Endometrial microvascular endothelial cells (primary cell): ENCODE results near the gene DENND2A. TPM values are rescaled to one million over a fixed set of nuclear protein-coding genes. Genes with fewer than 3 reads are reported as not detected.
"Not testable (repeated sequence)": the region's sequence is repeated elsewhere in the genome, so short reads cannot be mapped to it uniquely, and the experiment has no call there.

Source experiments
- in situ Hi-C: cut with HindIII; loops from 2 replicates; pipeline ENCODE4 v1.10.0; 2017; ENCODE audit warnings: low sequenced_read_pairs, low pct_unique_long_range_greater_than_20kb; ENCODE audit errors: inconsistent ontology term
- total RNA-seq: library from RNA; depleted of rRNA; stranded (reverse); fragments of >200 nt; gene quantifications from one replicate; pipeline ENCODE4 v1.2.3, GENCODE V29; 2015; ENCODE audit errors: inconsistent ontology term

DENND2A gene, protein sequence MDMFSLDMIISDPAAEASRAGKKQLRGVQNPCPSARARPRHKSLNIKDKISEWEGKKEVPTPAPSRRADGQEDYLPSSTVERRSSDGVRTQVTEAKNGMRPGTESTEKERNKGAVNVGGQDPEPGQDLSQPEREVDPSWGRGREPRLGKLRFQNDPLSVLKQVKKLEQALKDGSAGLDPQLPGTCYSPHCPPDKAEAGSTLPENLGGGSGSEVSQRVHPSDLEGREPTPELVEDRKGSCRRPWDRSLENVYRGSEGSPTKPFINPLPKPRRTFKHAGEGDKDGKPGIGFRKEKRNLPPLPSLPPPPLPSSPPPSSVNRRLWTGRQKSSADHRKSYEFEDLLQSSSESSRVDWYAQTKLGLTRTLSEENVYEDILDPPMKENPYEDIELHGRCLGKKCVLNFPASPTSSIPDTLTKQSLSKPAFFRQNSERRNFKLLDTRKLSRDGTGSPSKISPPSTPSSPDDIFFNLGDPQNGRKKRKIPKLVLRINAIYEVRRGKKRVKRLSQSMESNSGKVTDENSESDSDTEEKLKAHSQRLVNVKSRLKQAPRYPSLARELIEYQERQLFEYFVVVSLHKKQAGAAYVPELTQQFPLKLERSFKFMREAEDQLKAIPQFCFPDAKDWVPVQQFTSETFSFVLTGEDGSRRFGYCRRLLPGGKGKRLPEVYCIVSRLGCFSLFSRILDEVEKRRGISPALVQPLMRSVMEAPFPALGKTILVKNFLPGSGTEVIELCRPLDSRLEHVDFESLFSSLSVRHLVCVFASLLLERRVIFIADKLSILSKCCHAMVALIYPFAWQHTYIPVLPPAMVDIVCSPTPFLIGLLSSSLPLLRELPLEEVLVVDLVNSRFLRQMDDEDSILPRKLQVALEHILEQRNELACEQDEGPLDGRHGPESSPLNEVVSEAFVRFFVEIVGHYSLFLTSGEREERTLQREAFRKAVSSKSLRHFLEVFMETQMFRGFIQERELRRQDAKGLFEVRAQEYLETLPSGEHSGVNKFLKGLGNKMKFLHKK
- not detected for total RNA-seq

DNA sequence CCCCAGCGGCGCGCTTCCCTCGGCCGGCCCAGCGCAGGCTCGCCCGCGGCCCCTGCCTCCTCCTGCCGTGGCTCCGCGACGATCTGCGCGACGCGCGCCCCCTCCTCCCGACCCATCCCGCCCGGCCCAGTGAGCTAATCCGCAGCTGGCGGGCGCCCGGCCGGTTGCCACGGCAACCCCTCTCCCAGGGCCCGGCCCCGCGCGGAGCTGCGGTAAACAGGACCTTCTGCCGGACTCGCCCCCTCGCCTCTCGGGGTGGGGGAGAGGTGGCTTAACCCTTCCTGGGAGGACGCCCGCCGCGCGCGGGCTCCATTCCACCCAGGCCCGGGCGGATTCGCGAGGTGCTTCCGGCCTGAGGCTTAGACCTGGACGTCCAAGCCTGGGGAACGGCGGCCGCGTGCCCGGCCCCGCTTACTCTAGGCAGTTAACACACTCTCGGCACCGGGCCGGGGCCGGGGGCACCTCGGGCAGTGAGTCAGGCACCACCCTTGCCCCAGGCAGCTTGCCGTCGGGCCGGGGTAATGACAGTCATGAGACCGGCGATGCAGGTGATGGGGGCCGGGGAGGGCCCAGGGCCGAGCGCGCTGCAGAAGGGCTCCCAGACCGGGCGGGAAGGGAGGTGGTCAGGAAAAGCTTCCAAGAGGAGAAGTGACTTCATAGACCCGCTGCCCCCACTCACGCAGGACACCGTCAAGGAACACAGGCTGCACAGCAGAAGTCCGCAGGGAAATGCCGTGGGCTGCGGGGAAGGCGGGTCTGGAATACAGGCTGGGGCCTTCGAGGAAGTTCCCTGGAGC lies at the start of gene DENND2A:
TSS of gene DENND2A (minus strand) at position 87 of the 797 bp plus-strand sequence. CDS start 38,416 bp downstream, outside the sequence.
- in situ Hi-C loops: no loop called here

DNA sequence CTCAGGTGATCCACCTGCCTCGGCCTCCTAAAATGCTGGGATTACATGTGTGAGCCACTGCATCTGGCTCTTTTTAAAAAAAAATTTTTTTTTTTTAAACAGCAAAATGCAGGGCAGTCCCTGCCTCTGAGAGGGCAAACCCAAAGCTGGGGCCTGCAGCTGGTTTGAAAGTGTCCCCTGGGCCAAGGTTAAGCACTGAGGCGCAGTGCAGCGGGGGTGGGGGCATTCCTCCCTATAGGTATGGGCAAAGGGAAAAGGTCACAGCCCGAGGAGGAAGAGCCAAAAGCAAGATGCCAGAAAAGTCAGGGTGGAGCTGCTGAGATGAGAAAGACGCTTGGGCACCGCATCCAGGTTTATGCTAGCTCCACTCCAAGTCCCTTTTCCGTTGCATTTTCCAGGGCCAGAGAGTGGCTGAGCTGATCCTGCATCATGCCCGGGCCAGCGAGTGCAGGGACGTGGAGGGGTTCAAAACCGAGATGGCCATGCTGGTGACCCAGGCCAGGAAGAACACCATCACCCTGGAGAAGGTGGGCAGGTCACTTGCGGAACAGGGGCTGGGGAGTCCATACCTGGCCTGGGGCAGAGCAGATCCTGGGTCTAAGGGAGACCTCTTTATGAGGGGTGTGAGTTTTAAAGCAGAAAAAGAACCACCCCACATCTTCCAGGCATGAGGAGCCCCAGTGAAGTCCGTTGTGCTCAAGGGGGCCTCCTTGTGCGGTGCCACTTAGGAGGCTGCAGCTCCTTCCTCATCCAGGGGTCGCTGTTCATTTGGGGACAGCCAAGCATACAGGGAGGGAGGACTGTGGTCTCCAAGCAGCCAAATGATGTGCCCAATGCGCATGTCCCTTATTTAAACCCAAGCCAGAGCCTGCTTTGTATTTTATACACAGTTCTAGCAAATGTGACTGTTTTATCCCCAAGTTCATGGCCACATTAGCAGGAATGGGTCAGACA lies 48.9 kb upstream of the DENND2A start:
- in situ Hi-C loops: no loop called here

DNA sequence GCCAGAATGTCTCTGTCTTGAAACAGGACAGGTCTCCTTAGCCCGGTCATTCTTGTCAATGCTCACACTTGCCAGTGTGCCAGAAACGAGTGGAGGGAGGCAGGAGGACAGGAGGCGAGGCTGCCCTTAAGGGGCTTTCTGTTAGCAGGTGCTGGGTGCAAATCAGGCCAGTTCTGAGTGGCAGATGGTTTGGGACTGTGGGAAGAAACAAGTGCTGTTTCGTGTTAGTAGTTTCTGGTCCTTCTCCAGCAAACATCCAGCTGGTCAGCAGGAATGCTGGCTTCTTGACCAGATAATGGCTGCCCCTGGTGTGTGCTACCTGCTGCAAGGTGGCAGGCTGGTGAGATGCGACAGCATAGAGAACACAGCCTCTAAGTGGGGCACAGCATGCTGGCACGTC lies 47.7 kb upstream of the DENND2A start:
- in situ Hi-C loops: no loop called here

DNA sequence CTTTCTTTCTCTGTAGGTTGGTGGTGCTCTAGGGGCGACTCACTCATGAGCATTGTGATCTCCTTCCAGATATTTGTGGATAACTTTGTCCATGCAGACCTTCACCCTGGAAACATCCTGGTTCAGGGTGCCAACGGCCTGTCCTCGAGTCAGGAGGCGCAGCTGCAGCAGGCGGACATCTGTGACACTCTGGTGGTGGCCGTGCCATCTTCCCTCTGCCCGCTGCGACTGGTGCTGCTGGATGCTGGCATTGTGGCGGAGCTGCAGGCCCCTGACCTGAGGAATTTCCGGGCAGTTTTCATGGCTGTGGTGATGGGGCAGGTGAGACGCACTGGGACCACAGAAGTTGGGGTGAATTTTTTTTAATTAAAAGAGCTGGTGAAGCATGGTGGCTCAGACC lies 46.3 kb upstream of the DENND2A start:
- in situ Hi-C loops: no loop called here

DNA sequence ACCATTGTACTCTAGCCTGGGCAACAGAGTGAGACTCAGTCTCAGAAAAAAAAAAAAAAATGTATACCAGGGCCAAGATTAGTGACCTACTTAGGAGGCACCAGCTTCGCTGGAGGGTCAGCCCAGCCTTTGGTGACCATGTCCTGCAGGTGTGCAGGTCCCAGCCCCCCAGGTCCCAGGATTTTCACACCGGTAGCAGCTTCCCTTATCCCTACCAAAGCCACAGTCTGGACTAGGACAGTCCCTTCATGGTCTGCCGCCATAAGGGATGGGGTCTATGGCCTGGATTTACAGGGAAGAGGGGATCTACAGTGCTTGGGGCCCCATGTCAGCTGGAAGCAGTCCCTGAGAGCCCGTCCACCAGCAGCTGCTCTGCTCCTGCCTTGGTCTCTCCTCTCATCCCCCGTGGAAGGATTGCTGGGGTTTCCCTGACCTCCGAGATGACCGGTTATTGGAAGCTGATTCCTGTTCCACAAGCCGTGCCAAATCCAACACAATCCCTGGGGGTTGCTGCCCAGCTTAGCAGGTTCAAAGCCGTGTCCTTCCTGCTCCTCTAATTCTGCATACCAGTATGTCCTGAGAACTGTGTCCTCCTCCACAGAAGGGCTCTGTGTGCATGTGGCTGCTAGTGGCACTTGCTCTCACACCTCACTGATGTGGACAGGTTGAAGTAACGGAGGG lies 44.9 kb upstream of the DENND2A start:
- in situ Hi-C loops: no loop called here

DNA sequence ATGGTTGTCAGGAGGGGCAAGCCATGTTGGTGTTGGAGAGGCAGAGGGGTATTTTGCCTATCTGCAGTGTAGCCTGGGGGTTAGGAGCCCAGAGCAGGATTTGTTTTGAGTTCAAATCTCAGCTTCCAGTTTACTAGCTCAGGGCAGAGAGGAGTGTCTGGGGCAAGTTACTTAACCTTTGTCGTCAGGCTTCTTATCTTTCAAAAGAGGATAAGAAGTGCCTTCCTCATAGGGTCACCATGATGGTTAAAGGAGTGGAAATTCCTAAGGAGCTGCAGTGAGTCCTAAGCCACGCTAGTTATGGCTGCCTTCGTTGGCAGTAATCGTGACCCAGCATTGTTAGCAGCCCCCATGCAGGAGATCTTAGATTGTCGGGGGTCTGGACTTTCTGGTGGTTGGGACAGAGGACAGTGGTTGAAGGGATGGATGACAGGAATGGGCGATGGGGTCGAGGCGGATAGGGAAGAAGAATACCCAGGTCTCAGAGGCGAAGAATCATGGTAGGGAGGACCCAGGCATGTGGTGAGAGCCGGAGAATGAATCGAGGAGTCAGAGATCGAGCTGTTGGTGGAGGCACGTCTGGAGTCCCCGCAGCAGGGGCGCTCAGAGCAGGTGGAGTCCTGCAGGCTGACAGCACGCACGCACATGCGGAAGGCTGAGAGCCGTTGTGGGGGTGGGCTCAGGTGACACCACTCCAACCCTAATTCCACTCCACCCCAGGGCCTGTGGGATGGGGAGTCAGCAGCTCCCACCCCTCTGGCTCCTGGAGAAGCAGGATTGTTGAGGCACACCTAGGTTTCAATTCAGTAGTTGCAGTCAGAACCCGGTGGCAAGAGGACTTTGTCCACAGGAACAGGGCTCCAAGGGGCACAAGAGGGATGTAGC lies 43.7 kb upstream of the DENND2A start:
- in situ Hi-C loops: no loop called here

DNA sequence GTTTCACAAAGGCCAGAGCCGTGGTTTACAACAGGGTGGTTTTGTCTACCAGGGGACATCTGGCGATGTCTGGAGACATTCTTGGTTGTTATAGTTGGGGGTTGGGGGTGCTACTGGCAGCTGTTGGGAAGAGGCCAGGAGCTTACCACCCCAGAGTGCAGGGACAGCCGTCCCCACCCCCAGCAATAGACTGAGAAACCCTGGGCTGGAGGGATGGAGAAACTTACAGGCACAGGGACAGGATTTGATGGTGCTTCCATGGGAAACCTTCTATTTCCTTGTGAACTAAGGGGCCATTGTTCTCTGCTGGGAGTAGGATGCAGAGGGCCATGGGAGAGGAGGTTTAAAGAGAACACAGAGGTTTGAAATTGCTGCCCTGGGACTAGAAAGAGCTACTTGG lies 43.0 kb upstream of the DENND2A start:
- in situ Hi-C loops: no loop called here

DNA sequence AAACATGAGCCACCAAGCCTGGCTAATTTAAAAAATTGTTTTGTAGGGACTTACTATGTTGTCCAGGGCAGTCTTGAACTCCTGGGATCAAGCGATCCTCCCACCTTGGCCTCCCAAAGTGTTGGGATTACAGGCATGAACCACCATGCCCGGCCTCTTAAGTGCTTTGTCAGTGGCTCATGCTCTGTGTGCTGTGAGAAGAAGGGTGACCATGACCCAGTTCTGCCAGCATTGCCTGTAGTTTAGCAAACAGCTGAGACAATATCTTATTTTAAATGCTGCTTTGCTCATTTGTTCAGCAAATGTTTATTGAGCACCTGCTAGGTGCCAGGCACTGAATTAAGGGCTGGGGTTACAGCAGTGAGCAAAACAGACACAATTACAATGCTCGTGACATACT lies 41.2 kb upstream of the DENND2A start:
- in situ Hi-C loops: no loop called here

DNA sequence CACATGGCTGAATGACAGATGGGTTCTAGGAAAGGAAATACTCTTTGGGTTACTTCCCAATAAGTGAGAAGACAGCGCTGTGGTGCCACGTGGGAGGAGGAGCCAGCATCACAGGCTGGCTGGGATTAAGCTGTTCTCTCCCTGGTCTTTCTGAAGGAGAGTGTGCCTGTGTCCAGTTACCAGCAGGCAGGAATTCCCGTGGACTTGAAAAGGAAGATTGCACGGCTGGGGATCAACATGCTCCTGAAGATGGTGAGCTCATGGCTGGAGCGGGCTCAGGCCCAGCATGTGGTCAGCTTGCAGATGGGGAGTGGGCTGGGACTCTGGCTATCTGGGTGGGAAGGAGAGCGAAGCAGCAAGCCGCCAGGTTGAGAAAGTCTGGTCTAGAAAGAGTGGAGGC lies 40.3 kb upstream of the DENND2A start:
- in situ Hi-C loops: no loop called here

DNA sequence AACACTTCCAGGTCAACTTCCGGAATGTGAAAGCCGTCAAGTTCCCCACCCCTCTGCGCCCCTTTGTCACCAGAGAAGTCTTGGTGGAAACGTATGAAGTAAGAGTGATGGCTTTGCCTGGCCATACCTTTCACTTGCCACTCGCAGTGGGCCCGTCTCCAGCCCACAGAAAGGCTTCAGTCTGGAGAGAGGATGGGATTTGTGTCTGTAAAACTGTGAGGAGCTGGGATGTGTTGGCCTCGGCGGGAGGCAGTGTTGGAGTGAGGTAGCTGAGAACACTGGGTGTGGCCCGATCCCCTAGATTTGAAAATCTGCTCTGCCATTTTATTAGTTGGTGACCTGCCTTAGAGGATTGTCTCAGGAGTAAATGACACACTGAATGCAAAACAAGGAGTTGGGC lies 38.6 kb upstream of the DENND2A start:
- in situ Hi-C loops: no loop called here

DNA sequence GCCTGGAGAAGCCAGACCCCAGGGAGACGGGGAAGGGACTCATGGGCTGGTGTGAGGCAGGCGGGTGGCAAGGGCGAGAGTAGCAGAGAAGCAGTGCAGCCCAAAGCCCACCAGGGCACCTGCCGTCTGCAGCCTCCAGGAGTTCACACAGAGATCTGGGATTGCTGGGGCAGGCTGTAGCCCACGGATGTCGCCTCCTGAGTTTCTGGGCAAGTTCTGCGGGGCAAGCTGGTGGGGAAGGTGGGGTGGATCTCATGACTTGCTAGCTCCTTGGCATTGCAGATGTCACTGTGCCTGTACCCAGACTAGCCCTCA lies 38.2 kb upstream of the DENND2A start:
- in situ Hi-C loops: no loop called here

DNA sequence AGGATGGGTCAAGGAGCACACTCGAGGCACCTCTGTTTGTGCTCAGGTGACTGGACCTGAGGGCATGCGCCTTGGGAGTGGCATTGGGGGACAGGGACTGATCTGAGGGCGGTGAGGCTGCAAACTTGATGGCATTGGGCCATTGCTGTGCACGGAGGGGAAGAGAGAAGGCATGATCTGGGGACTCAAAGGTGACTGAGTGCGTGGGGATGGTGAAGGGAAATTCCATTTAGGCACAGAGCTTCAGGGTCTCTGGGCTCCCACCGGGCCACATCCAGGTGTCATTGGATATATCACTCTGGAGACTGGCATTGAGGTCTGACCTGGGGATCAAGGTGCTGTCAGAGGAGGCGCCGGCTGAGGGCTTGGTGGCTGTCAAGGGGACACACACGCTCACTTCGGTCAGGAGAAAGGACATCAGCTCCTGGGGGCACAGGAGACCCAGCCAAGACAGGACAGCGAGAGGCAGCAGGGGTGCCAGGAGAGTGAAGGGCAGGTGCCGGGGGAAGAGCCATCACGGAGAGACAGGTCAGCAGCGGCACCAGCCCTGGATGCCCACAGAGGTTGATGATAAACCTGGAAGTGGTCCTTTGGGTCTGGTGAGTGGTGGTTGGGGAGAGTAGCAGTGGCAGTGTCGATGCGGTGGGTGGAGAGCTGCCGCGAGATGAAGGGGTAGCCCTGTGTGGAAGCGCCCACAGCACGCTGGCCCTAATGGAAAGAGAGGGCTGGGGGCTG lies 37.6 kb upstream of the DENND2A start:
- in situ Hi-C loops: no loop called here

DNA sequence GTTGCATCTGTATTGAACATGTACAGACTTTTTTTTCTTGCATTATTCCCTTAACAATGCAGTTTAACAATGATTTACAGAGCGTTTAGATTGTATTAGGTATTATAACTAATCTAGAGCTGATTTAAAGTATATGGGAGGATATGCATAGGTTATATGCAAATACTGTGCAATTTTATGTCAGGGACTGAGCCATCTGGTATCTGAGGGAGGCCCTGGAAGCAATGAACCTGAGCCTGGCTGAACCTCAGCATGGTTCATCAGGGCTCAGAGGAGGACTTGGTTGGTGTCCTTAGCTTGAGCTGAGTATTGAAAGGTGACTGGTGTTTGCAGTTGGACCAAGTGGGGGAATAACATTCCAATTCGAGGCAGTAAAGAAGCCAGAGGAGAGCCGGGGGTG lies 36.9 kb upstream of the DENND2A start:
- in situ Hi-C loops: no loop called here

DNA sequence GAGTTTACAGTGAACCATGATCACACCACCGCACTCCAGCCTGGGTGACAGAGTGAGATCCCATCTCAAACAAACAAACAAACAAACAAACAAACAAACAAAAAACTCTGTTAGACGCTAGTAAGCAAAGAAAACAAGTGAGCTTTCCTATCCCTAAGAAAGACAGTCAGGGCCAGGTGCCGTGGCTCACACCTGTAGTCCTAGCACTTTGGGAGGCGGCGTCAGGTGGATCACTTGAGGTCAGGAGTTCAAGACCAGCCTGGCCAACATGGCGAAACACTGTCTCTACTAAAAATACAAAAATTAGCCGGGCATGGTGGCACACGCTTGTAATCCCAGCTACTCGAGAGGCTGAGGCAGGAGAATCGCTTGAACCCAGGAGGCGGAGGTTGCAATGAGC lies 36.3 kb upstream of the DENND2A start:
- in situ Hi-C loops: not testable (repeated sequence)

DNA sequence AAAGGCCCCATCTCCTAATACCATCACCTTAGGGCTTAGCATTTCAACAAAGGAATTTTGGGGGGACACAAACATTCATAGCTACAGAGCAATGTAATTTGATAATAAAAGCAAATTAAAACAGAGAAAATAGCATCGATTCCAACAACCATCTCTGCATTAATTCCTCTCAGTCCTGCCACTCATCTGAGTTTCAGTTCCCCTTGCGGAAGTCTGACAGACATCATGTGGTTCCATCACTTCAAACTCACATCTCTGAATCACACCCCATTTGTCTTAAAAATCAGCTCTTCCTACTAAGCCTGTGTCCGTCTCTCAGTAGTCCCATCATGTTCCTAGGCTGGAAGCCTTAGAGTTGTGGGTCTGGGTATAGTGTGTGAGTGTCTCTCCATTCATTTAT lies 35.7 kb upstream of the DENND2A start:
- in situ Hi-C loops: no loop called here

DNA sequence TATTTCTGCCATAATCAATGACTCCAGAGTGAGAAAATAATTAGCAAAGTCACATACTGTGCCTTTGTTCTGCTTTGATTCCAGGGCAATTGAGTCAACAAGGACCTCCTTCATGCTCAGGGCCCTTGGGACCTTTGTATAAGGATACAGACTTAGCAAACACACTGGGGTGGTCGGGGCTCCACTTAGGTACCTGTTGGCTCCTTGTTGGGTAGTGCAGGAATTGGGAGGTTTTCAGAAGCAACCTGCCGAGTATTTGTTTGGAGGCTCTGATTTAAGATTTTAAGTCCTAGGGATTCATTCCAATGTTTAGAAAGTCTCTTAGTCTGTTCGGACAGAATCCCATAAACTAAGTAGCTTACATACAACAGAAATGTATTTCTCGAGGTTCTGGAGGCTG lies 35.1 kb upstream of the DENND2A start:
- in situ Hi-C loops: no loop called here
